GM23248 (cell line): ENCODE results near the gene RWDD3. TPM values are rescaled to one million over a fixed set of nuclear protein-coding genes. Genes with fewer than 3 reads are reported as not detected.

Experiments
- DNase-seq: peaks from one replicate; pipeline ENCODE4 v3.0.0-alpha.2; 2015
- H2AFZ ChIP-seq: fragments of 200-600 bp; sonication (generic); 2 replicates; pipeline ENCODE4 v1.6.1; 2016; ENCODE audit warnings: antibody characterized with exemption
- H3F3A ChIP-seq: fragments of 200-600 bp; sonication (generic); 2 replicates; pipeline ENCODE4 v1.6.1; 2016; ENCODE audit warnings: mild to moderate bottlenecking, antibody characterized with exemption, mixed run types; ENCODE audit not compliant: insufficient read depth
- H3K27ac ChIP-seq: fragments of 200-600 bp; sonication (generic); 2 replicates; pipeline ENCODE4 v1.5.1; 2016; ENCODE audit warnings: mild to moderate bottlenecking
- H3K27me3 ChIP-seq: fragments of 200-600 bp; sonication (generic); replicated peaks from 2 replicates; pipeline ENCODE4 v1.6.1; 2016; ENCODE audit warnings: mild to moderate bottlenecking; ENCODE audit not compliant: insufficient read depth
- H3K36me3 ChIP-seq: fragments of 200-600 bp; sonication (generic); 2 replicates; pipeline ENCODE4 v1.6.1; 2016; ENCODE audit warnings: low read depth, mild to moderate bottlenecking
- H3K4me1 ChIP-seq: fragments of 200-600 bp; sonication (generic); 2 replicates; pipeline ENCODE4 v1.6.1; 2016; ENCODE audit warnings: mild to moderate bottlenecking; ENCODE audit not compliant: insufficient read depth
- H3K4me2 ChIP-seq: fragments of 200-600 bp; sonication (generic); one replicate; pipeline ENCODE4 v1.6.1; 2016; ENCODE audit warnings: mild to moderate bottlenecking; ENCODE audit not compliant: unreplicated experiment
- H3K4me3 ChIP-seq: fragments of 200-600 bp; sonication (generic); 2 replicates; pipeline ENCODE4 v1.5.1; 2016; ENCODE audit warnings: mild to moderate bottlenecking
- H3K79me2 ChIP-seq: fragments of 200-600 bp; sonication (generic); 2 replicates; pipeline ENCODE4 v1.6.1; 2016; ENCODE audit warnings: mild to moderate bottlenecking; ENCODE audit not compliant: insufficient read depth
- H3K9ac ChIP-seq: fragments of 200-600 bp; sonication (generic); 2 replicates; pipeline ENCODE4 v1.6.1; 2016; ENCODE audit warnings: mild to moderate bottlenecking
- H3K9me2 ChIP-seq: fragments of 200-600 bp; sonication (generic); 2 replicates; pipeline ENCODE4 v1.6.1; 2016; ENCODE audit warnings: mixed run types, mild to moderate bottlenecking, moderate library complexity; ENCODE audit not compliant: insufficient read depth
- H3K9me3 ChIP-seq: fragments of 200-600 bp; sonication (generic); one replicate; pipeline ENCODE4 v1.6.1; 2017; ENCODE audit warnings: low read depth
- H4K20me1 ChIP-seq: fragments of 200-600 bp; sonication (generic); 2 replicates; pipeline ENCODE4 v1.6.0; 2016; ENCODE audit not compliant: insufficient read depth
- EZH2 ChIP-seq: fragments of 200-600 bp; sonication (generic); IDR thresholded peaks from 2 replicates; pipeline ENCODE4 v1.6.1; 2018; ENCODE audit warnings: antibody characterized with exemption, mild to moderate bottlenecking; ENCODE audit not compliant: insufficient read depth, poor library complexity, severe bottlenecking
- EZH2phosphoT487 ChIP-seq: fragments of 200-600 bp; sonication (generic); IDR thresholded peaks from 2 replicates; pipeline ENCODE4 v1.6.1; 2018; ENCODE audit warnings: antibody characterized with exemption, moderate library complexity, mild to moderate bottlenecking, low read depth; ENCODE audit not compliant: insufficient read depth
- WGBS, 2 experiments: methylation state at CpG; one replicate each; pipeline ENCODE4 v1.1.6; 2015 to 2017; ENCODE audit warnings: low lambda C conversion rate in 2 of 2, low coverage in 1 of 2; ENCODE audit errors: missing lambda C conversion rate in 2 of 2; 5-methylcytosine and 5-hydroxymethylcytosine counted together
- in situ Hi-C: fragments of 300-500 bp; cut with MboI; formaldehyde crosslinking; loops from 2 replicates; pipeline ENCODE4 v1.15.0; 2020
- polyA plus RNA-seq: library from polyadenylated mRNA; unstranded; fragments of >200 nt; fragmentation: Nextera tagmentation; extraction: Ambion mirVana; gene quantifications from 2 replicates; pipeline ENCODE4 v1.2.1, GENCODE V29; 2016
- total RNA-seq: library from RNA; depleted of rRNA; stranded (reverse); fragments of >200 nt; shearing (Covaris generic); gene quantifications from 2 replicates; pipeline ENCODE4 v1.2.3, GENCODE V29; 2014; rRNA removed

Gene RWDD3, protein sequence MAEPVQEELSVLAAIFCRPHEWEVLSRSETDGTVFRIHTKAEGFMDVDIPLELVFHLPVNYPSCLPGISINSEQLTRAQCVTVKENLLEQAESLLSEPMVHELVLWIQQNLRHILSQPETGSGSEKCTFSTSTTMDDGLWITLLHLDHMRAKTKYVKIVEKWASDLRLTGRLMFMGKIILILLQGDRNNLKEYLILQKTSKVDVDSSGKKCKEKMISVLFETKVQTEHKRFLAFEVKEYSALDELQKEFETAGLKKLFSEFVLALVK
- 13.6 and 16.6 TPM in 2 replicates for total RNA-seq
- 25.4 and 25.5 TPM in 2 replicates for polyA plus RNA-seq

DNA sequence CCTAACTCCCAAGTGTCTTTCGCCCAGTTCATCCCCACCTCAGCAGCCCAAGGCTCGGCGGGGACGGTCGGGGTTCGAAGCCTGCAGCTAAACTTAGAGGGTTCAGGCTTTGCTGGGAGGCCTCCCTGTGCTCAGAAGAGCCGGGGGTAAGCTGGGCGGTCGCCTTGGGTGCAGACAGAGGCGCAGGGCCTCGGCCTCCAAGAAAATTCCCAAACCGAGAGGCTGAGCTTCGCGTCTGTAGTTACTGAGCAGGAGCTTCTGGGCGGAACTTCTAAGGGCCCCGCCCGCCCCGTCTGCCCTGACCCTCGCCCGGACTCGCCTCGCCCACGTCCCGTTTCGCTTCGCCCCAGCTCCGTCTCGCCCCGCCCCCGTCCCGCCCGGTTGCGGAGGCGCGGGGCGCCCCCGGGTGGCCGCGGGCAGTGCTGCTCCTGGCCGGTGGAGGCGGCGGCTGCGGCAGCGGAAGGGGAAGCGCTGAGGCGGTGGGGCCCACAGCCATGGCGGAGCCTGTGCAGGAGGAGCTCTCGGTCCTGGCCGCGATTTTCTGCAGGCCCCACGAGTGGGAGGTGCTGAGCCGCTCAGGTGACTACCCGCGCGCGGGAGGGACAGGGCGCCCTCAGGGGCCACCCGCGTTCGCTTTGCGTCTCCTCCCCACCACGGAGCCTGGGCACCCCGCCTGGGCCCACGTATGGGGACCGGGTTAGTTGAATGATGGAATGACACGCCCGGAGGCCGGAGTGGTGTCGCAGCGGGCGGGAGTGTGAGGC is at the start of gene RWDD3:
Gene RWDD3, plus strand, starts transcription at position 474 of the 764 bp plus-strand sequence. Its CDS starts 21 bp downstream, at position 495.
- Histone ChIP-seq H3K4me3 (peak within 1 kb of the TSS; percentile 90), H3K79me2 (peaks cover 49% of the 10 kb centered on the region), H3K4me2 (peak within 1 kb of the TSS; percentile 91), H3K27ac (peak within 1 kb of the TSS; percentile 64), H3K4me1 (peaks cover 14% of the 10 kb centered on the region), H3K9me3 (no peaks in the 10 kb centered on the region), H3K9me2 (no peaks in the 10 kb centered on the region), H4K20me1 (no peaks in the 10 kb centered on the region), H3F3A (no peaks in the 10 kb centered on the region), H2AFZ (peak within 1 kb of the TSS; percentile 98), H3K27me3 (no peaks in the 10 kb centered on the region), H3K36me3 (no peaks in the 10 kb centered on the region), H3K9ac (peak within 1 kb of the TSS; percentile 90)
- peak; percentile 97 for DNase-seq
- TF ChIP-seq EZH2 (no peak), EZH2phosphoT487 (no peak)
- WGBS, 2 experiments, result 2% methylated on average over 18 to 52 of the region's 71 CpGs
- in situ Hi-C loops, result loop anchor here (25.0 kb wide), 1 partner anchor 372 kb away; no protein-coding TSS in a partner anchor

- H3K4me2 ChIP-seq, result no peak overlapping the region
- H3K4me3 ChIP-seq, result no peak overlapping the region
- H3K27ac ChIP-seq, result no peak overlapping the region
- H3K9ac ChIP-seq, result no peak overlapping the region
- H3F3A ChIP-seq, result no peaks in the 10 kb centered on the region
- no peaks in the 10 kb centered on the region for H3K9me2 ChIP-seq
- WGBS, 2 experiments, result 48 to 49% methylated on average over 4 of the region's 4 CpGs
- TF ChIP-seq EZH2 (no peak), EZH2phosphoT487 (no peak)
- no peaks in the 10 kb centered on the region; the same call in 1 of the 2 replicates for H3K27me3 ChIP-seq
- DNase-seq, result no peak
- no peaks in the 10 kb centered on the region for H3K4me1 ChIP-seq
- H3K36me3 ChIP-seq, result no peaks in the 10 kb centered on the region
- no peaks in the 10 kb centered on the region for H3K79me2 ChIP-seq
- no peaks in the 10 kb centered on the region for H3K9me3 ChIP-seq
- in situ Hi-C loops, result no loop called here
- H4K20me1 ChIP-seq, result no peaks in the 10 kb centered on the region
- no peak overlapping the region for H2AFZ ChIP-seq
These were observed 47.9 kb upstream of the RWDD3 start for GRCh38 chr1:95186149-95186548.

DNA sequence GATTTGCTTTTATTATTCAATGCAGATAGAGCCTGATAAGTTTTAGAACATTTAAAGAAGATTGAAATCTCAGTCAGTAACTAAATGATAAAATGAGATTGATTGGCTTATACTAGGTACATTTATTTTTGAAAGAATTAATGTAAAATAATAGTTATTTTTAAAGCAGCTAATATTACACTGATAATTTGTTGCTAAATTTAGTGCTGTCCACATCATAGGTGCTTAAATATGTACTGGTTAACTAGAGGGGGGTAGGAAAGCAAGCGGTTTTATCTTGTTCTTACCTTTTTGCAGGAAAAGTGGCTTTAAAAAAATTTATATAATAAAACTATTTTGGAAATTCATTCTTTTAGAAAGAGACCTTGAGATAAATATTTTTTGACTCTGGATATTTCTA is 40.4 kb upstream of the RWDD3 start:
- Histone ChIP-seq H3K79me2 (no peaks in the 10 kb centered on the region), H3K36me3 (no peaks in the 10 kb centered on the region), H3K27ac (no peak overlapping the region), H4K20me1 (no peaks in the 10 kb centered on the region), H3K9me2 (no peaks in the 10 kb centered on the region; the same call in 1 of the 2 replicates), H3K4me3 (no peak overlapping the region), H2AFZ (no peak overlapping the region), H3K9ac (no peak overlapping the region), H3K4me2 (no peak overlapping the region), H3F3A (no peaks in the 10 kb centered on the region), H3K4me1 (no peaks in the 10 kb centered on the region), H3K9me3 (no peaks in the 10 kb centered on the region), H3K27me3 (no peaks in the 10 kb centered on the region)
- 79 to 93% methylated on average over 1 of the region's 1 CpG for WGBS, 2 experiments
- TF ChIP-seq EZH2phosphoT487 (no peak), EZH2 (no peak)
- no peak for DNase-seq
- in situ Hi-C loops, result no loop called here

DNA sequence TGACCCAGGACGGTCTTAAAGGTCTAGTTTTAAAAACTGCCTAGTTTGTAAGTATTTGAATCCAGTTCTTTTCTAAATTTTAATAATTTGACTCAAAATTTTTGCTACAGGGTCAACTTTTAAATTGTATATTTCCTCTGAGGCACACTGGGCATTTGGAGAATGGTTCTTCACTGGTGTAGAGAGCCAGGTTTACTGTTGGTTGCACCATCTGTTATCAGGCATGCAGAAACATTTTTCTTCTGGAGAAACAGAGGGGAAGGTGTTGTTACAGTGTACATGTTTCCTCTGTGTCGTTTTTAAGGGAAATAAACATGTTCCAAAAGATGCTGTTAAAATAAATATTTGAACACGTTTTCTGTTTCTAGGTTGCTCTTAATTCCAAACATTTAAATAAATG is 39.0 kb upstream of the RWDD3 start:
- Histone ChIP-seq H3K4me2 (no peak overlapping the region), H3K4me1 (no peaks in the 10 kb centered on the region), H3K79me2 (no peaks in the 10 kb centered on the region), H4K20me1 (no peaks in the 10 kb centered on the region), H3F3A (no peaks in the 10 kb centered on the region), H3K4me3 (no peak overlapping the region), H3K9me2 (no peaks in the 10 kb centered on the region; the same call in 1 of the 2 replicates), H3K9me3 (no peaks in the 10 kb centered on the region), H3K9ac (no peak overlapping the region), H3K36me3 (no peaks in the 10 kb centered on the region), H2AFZ (no peak overlapping the region), H3K27me3 (no peaks in the 10 kb centered on the region), H3K27ac (no peak overlapping the region)
- DNase-seq, result no peak
- TF ChIP-seq EZH2phosphoT487 (no peak), EZH2 (no peak)
- in situ Hi-C loops, result no loop called here
- 32 to 41% methylated on average over 3 of the region's 3 CpGs for WGBS, 2 experiments
